K562 (cell line): ENCODE data around the gene SCUBE1. TPM values are rescaled to one million over a fixed set of nuclear protein-coding genes. Genes with fewer than 3 reads are reported as not detected.
A peak's percentile ranks its signal among the peaks of the same experiment; 100 is the strongest.

ENCODE experiments used
- CEBPG ChIP-seq, 3 experiments: fragments of 200-800 bp in 1 of 3; sonication (Bioruptor generic) in 1 of 3; sonication (generic) in 1 of 3; formaldehyde crosslinking in 1 of 3; IDR thresholded peaks in 2 of 3; conservative IDR thresholded peaks in 1 of 3; 2 replicates each; pipeline versions ENCODE4 v1.6.1 to v1.8.0; 2016 to 2022; ENCODE audit warnings: missing compliant biosample characterization in 2 of 3, missing genetic modification characterization in 2 of 3, mild to moderate bottlenecking in 1 of 3, missing genetic modification reagents in 1 of 3
- FOSL1 ChIP-seq: fragments of 200-800 bp; sonication (Bioruptor generic); conservative IDR thresholded peaks from 2 replicates; pipeline ENCODE4 v1.6.1; 2016; ENCODE audit warnings: missing genetic modification characterization, missing compliant biosample characterization
- RBM17 ChIP-seq: fragments of 200-400 bp; formaldehyde crosslinking; IDR thresholded peaks from 2 replicates; pipeline ENCODE4 v1.6.1; 2017; ENCODE audit warnings: low read depth, mild to moderate bottlenecking, low read length, borderline replicate concordance
- REST ChIP-seq, 2 experiments: fragments of 450-650 bp; formaldehyde crosslinking in 1 of 2; IDR thresholded peaks; 2 replicates each; pipeline versions ENCODE4 v1.4.0 to v1.6.1; 2014 to 2020; ENCODE audit warnings: mild to moderate bottlenecking in 2 of 2, borderline replicate concordance in 1 of 2, low read depth in 1 of 2
- RNF2 ChIP-seq: sonication (generic); IDR thresholded peaks from 2 replicates; pipeline ENCODE4 v1.6.1; 2016
- ZNF655 ChIP-seq: fragments of 250-450 bp; sonication (Bioruptor Pico); IDR thresholded peaks from 2 replicates; pipeline ENCODE4 v1.5.0; 2021
- polyA plus RNA-seq, 8 experiments: library from polyadenylated mRNA; depleted of rRNA in 4 of 8; stranded (reverse) in 5 of 8; unstranded in 3 of 8; fragments of >200 nt; fragmentation: Nextera tagmentation in 2 of 8; fragmentation: Illumina TruSeq in 1 of 8; extraction: Ambion mirVana in 2 of 8; extraction: Trizol in 1 of 8; gene quantifications; 2 replicates each; pipeline versions ENCODE4 v1.2.1 to v1.2.3, GENCODE V29; 2011 to 2014; ENCODE audit warnings: inconsistent platforms in 1 of 8, missing spikeins in 1 of 8
- total RNA-seq, 7 experiments: library from RNA; depleted of rRNA in 6 of 7; stranded (reverse); fragments of >200 nt in 6 of 7; fragmentation: Illumina TruSeq in 2 of 7; extraction: Trizol in 2 of 7; gene quantifications; 2 replicates each; pipeline versions ENCODE4 v1.2.1 to v1.2.3, GENCODE V29; 2011 to 2021; ENCODE audit warnings: low replicate concordance in 1 of 7
- TF ChIP-seq, protein P1 (sequence below), 2 experiments: fragments of 450-650 bp; IDR thresholded peaks; 2 replicates each; pipeline ENCODE4 v1.6.1; 2016; ENCODE audit warnings: mild to moderate bottlenecking in 2 of 2, borderline replicate concordance in 1 of 2, low read depth in 1 of 2, moderate library complexity in 1 of 2

SCUBE1 gene
- total and polyA plus RNA-seq, 9 of the 15 experiments (the other 6 are each of a cell fraction or from before 2014, with no cell fraction given), result 0.03 to 0.47 (median 0.29) TPM; not detected in 6

- TF ChIP-seq, protein P1, sequence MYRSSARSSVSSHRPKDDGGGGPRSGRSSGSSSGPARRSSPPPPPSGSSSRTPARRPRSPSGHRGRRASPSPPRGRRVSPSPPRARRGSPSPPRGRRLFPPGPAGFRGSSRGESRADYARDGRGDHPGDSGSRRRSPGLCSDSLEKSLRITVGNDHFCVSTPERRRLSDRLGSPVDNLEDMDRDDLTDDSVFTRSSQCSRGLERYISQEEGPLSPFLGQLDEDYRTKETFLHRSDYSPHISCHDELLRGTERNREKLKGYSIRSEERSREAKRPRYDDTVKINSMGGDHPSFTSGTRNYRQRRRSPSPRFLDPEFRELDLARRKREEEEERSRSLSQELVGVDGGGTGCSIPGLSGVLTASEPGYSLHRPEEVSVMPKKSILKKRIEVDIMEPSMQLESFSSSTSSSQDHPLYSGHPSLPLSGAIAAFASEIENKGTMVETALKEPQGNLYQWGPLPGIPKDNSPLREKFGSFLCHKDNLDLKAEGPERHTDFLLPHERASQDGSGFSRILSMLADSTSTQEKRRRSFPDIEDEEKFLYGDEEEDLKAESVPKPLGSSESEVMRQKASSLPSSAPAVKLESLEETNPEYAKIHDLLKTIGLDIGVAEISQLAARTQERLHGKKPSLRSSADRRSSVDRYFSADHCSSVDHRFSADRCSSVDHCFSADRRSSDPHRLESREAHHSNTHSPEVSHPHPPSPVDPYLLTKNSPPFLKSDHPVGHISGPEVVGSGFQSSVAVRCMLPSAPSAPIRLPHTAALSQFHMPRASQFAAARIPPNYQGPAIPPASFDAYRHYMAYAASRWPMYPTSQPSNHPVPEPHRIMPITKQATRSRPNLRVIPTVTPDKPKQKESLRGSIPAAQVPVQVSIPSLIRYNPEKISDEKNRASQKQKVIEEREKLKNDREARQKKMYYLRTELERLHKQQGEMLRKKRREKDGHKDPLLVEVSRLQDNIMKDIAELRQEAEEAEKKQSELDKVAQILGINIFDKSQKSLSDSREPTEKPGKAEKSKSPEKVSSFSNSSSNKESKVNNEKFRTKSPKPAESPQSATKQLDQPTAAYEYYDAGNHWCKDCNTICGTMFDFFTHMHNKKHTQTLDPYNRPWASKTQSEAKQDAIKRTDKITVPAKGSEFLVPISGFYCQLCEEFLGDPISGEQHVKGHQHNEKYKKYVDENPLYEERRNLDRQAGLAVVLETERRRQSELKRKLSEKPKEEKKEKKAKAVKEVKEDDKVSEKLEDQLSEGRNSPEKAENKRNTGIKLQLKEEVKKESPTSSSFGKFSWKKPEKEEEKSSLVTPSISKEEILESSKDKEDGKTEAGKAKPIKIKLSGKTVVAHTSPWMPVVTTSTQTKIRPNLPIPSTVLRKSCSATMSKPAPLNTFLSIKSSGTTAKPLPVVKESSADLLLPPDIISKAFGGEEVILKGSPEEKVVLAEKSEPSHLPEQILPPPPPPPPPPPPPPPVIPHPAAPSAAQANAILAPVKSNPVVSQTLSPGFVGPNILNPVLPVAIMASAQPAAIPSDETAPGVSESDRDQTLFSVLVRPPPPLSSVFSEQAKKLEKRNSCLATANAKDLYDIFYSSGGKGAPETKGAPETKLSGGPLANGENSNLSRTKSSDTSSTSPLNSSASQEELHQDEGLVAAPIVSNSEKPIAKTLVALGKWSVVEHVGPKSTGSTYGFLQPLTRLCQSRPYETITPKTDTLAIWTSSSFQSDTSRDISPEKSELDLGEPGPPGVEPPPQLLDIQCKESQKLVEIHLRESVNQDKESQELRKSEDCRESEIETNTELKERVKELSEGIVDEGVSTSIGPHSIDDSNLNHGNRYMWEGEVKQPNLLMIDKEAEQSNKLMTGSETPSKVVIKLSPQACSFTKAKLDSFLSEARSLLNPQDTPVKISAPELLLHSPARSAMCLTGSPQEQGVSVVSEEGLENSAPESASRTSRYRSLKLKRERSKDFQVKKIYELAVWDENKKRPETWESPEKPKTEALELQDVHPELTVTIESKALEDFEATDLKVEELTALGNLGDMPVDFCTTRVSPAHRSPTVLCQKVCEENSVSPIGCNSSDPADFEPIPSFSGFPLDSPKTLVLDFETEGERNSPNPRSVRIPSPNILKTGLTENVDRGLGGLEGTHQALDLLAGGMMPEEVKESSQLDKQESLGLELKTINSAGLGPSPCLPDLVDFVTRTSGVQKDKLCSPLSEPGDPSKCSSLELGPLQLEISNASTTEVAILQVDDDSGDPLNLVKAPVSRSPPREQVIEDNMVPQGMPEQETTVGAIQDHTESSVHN (IDR thresholded peaks at IDR 0.05; ENCODE audit: borderline replicate concordance in 1 of 2, low read depth in 1 of 2), result no peak
- no peak for TF ChIP-seq RBM17
- TF ChIP-seq FOSL1 (tag), result peak; percentile 86
- TF ChIP-seq ZNF655 (CRISPR knock-in tag), result no peak
- peak; percentile 84 for TF ChIP-seq RNF2
- TF ChIP-seq CEBPG (CRISPR knock-in tag; IDR thresholded peaks at IDR 0.05), result no peak
- peak in 1 of 2 experiments; percentile 23; a peak in 1 of 4 replicates for TF ChIP-seq CEBPG (tag; conservative IDR thresholded peaks at IDR 0.05 in 1 of 2, IDR thresholded peaks at IDR 0.05 in 1 of 2)
- TF ChIP-seq REST (IDR thresholded peaks at IDR 0.05; ENCODE audit: borderline replicate concordance), result peak; percentile 33; the same call in 1 of the 2 replicates
- TF ChIP-seq REST (CRISPR knock-in tag; IDR thresholded peaks at IDR 0.05; ENCODE audit: low read depth), result no peak
Measured at GRCh38 chr22:43183496-43184277, 159.5 kb downstream of the SCUBE1 start (continued).
